ENCODE data around the gene GYS2. TPM values are rescaled to one million over a fixed set of nuclear protein-coding genes. Genes with fewer than 3 reads are reported as not detected.

Gene GYS2
- total RNA-seq, 1 donor from 2014 or later, result not detected

DNA sequence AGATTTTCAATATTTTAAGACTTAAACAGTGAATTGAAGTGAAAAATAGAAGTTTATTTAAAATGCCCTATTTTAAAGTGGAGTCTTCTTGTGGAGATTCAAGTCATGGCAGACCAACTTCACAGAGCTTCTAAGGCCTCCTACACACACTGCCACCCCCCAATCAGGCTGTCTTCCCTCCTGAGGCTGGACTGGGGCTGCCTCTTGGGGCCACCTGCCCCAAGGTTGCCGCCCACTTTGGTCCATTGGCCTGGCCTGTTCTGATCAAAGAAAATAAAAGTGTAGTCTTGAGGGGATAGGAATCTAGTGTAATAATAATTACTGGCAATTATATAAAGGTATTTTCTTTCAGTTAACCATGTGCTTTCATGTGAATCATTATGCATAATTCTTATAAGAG, 101.8 kb downstream of the GYS2 start:
- Histone ChIP-seq H3K9me3 (no peaks in the 10 kb centered on the region), H3K4me1 (peaks cover 52% of the 10 kb centered on the region), H3K27ac (no peak overlapping the region), H3K4me3 (peak overlapping the region; percentile 90), H3K36me3 (peaks cover 19% of the 10 kb centered on the region), H3K27me3 (ENCODE audit: low read depth) (no peaks in the 10 kb centered on the region)
- ATAC-seq (no peak), DNase-seq (no peak)
- TF ChIP-seq, protein P1, sequence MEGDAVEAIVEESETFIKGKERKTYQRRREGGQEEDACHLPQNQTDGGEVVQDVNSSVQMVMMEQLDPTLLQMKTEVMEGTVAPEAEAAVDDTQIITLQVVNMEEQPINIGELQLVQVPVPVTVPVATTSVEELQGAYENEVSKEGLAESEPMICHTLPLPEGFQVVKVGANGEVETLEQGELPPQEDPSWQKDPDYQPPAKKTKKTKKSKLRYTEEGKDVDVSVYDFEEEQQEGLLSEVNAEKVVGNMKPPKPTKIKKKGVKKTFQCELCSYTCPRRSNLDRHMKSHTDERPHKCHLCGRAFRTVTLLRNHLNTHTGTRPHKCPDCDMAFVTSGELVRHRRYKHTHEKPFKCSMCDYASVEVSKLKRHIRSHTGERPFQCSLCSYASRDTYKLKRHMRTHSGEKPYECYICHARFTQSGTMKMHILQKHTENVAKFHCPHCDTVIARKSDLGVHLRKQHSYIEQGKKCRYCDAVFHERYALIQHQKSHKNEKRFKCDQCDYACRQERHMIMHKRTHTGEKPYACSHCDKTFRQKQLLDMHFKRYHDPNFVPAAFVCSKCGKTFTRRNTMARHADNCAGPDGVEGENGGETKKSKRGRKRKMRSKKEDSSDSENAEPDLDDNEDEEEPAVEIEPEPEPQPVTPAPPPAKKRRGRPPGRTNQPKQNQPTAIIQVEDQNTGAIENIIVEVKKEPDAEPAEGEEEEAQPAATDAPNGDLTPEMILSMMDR (IDR thresholded peaks at IDR 0.05), result no peak
- intact Hi-C loops (cut with DNase I), result no loop called here

DNA sequence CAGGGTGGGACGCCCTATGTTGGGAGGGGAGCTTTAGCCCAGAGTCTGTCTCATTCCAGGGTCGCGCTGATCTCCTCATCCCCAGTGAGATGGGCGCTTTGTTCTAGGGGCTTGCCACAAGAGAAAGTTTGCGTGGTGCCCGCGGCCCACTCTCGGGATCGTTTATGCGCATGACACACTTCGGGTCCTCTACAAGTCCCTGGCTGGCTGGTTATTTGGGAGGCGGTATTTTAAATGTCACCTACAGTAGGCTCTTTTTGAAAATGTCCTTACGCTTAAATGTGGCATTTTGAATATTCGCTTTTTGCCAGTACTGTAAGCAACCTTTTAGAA, 102.5 kb downstream of the GYS2 start:
- Histone ChIP-seq H3K27ac (peak overlapping the region; percentile 94), H3K4me1 (peaks cover 51% of the 10 kb centered on the region), H3K9me3 (no peaks in the 10 kb centered on the region), H3K27me3 (ENCODE audit: low read depth) (no peaks in the 10 kb centered on the region), H3K36me3 (peaks cover 19% of the 10 kb centered on the region), H3K4me3 (peak overlapping the region; percentile 90)
- ATAC-seq, result peak; percentile 44 to 56
- intact Hi-C loops (cut with DNase I), result no loop called here
- peak; percentile 54 for DNase-seq
- TF ChIP-seq, protein P1 (IDR thresholded peaks at IDR 0.05), result no peak

DNA sequence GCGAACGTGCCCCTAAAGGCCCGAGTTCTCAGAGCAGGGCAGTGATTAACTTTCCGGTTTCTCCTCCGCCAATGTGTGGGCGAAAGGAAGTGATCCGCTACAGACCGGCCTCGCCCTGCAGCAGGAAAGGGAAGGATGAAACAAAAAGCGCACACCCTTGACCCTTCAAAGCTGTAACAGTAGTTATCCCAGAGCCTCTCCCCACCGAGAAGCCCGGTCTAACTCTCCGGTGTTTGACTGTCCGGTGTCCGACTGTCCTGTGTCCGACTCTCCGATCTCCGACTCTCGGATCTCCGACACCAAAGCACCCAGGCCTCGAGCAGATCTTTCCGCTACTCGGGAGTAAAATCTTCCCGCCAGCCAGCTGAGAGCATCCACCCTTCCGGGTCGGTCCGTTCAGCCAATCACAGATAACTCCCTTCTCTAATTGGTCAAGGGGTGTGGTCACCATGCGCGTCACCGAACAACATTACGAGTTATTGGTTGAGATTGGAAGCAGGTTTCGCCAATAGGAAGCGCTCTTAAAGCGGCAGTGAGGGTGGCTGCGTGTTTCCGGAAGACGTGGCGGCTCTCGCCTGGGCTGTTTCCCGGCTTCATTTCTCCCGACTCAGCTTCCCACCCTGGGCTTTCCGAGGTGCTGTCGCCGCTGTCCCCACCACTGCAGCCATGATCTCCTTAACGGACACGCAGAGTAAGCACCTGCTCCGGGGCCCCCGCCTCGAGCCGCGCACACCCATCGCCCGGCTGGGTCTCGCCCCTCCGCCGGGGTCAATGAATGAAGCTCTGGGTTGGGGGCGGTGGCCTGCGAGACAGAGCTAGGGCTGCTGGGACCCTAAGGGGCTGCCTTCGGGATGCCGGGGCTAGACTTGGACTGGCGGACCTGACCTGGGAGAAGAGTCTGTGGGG, 103.1 kb downstream of the GYS2 start, which contains the start of the genes GOLT1B and RECQL:
Gene GOLT1B, plus strand, starts transcription at position 532 of the 906 bp plus-strand sequence. Its CDS starts 135 bp downstream, at position 667.
Gene RECQL, minus strand, starts transcription at position 378 of the 906 bp plus-strand sequence. CDS start 2,065 bp downstream, outside the sequence.
- DNase-seq (peak; percentile 92), ATAC-seq (peak; percentile 99 to 100)
- TF ChIP-seq, protein P1 (IDR thresholded peaks at IDR 0.05), result no peak
- Histone ChIP-seq H3K27ac (peak within 1 kb of the TSS; percentile 94), H3K36me3 (peaks cover 24% of the 10 kb centered on the region), H3K4me1 (peaks cover 45% of the 10 kb centered on the region), H3K27me3 (ENCODE audit: low read depth) (no peaks in the 10 kb centered on the region), H3K4me3 (peak within 1 kb of the TSS; percentile 90), H3K9me3 (no peaks in the 10 kb centered on the region)
- intact Hi-C loops (cut with DNase I), result no loop called here

DNA sequence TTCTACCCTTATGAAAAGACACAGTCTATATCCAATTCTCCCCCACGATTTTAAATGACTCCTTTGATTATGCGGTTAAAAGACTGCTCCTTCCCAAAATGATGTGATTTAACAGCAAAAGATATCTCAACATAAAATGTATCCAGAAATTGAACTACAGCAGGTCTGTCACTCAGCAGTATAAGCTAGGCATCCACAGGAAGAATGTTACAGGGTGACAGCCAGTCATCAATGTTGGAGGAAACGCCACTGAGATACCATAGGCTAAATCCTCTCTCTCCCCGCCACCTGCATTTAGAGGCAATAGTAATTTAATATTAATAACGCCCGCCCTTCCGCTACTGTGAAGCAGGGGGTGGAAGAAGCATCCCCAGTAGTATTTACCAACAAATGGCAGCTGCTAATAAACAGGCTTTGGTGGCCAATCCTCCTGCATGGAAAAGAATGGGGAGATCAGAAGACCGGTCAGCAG, 103.8 kb downstream of the GYS2 start:
- Histone ChIP-seq H3K27me3 (ENCODE audit: low read depth) (no peaks in the 10 kb centered on the region), H3K4me3 (peak overlapping the region; percentile 90), H3K27ac (peak overlapping the region; percentile 94), H3K4me1 (peaks cover 41% of the 10 kb centered on the region), H3K36me3 (peaks cover 31% of the 10 kb centered on the region), H3K9me3 (no peaks in the 10 kb centered on the region)
- intact Hi-C loops (cut with DNase I), result no loop called here
- no peak for ATAC-seq
- no peak for DNase-seq
- TF ChIP-seq, protein P1 (IDR thresholded peaks at IDR 0.05), result no peak

DNA sequence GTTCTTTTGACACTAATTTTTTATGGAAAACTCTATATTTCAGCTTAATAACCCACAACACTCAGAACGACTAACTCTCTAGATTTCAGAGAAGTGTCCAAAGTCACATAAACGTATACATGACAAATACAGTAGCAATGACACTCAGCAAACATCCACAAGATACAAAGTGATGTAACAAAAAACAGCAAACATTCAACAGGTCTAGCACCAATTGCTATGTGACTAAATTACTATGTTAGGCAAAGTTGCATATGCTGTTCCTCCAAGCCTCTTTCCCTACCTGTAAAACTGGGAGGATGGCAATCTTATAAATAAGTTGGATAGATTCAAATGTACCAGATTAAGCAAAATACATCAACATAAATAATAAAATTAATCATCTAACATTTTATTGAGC, 104.9 kb downstream of the GYS2 start:
- intact Hi-C loops (cut with DNase I), result no loop called here
- Histone ChIP-seq H3K4me1 (peaks cover 41% of the 10 kb centered on the region), H3K27ac (no peak overlapping the region), H3K4me3 (no peak overlapping the region), H3K9me3 (no peaks in the 10 kb centered on the region), H3K36me3 (peaks cover 39% of the 10 kb centered on the region), H3K27me3 (ENCODE audit: low read depth) (no peaks in the 10 kb centered on the region)
- no peak for DNase-seq
- TF ChIP-seq, protein P1 (IDR thresholded peaks at IDR 0.05), result no peak
- ATAC-seq, result no peak

Other genes with a start within 250 kb of the GYS2 start
- not detected for gene IAPP, start 231.9 kb downstream of the GYS2 start, total RNA-seq
- gene PYROXD1, start 167.2 kb downstream of the GYS2 start, total RNA-seq, result 24.6 TPM
- 30.0 TPM for gene RECQL, start 103.2 kb downstream of the GYS2 start, total RNA-seq
- gene GOLT1B, start 103.1 kb downstream of the GYS2 start, total RNA-seq, result 26.5 TPM
- gene SPX, start 78.6 kb downstream of the GYS2 start, total RNA-seq, result 0.59 TPM
- 382 TPM for gene LDHB, start 53.0 kb upstream of the GYS2 start, total RNA-seq
- gene KCNJ8, start 169.9 kb upstream of the GYS2 start, total RNA-seq, result 12.8 TPM